GM19438 (cell line): ENCODE measurements around the gene PACRG.

ENCODE experiments used
- ATAC-seq: cut with Tn5 transposase; IDR thresholded peaks from one replicate; pipeline ENCODE4 v1.9.1; 2021; ENCODE audit warnings: low read depth; ENCODE audit not compliant: unreplicated experiment

The PACRG gene

GRCh38 chr6:163339466-163339865 is 611.7 kb downstream of the PACRG start:
- no peak for ATAC-seq

DNA sequence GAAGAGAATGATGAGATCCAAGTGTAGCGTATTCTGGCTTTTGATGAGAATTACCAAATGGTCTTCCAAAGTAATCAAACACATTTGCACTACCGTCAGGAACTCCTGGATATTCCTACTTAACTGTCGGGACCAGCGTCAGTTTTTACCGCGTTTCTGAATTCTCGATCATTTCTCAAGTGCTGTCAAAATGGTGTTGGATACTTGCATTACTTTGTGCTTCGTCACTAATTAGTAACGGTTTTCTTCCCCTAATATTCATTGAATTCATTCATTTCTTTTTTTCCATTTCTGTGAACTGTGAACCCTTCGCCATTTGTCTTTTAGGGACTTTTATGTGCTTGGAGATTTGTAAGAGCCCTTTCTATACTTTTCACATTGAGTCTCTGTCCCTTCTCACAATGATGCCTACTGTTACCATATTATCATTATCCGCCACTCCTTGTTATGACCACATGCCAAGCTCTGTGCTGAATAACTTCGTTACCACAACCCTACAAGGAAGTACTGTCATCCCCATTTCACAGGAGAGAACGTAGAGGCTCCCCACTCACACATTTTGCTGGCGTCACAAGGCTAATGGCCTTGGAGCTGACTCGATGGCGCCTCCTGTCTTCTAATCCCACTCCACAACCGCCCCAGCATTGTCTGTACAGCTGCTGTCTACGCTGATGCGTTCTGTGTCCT is 612.6 kb downstream of the PACRG start:
- no peak for ATAC-seq

GRCh38 chr6:163341224-163342061 is 613.7 kb downstream of the PACRG start:
- no peak for ATAC-seq

- no peak for ATAC-seq
Observed at GRCh38 chr6:163342571-163343539, 615.1 kb downstream of the PACRG start.

- ATAC-seq, result no peak
Observed at GRCh38 chr6:163343609-163344008, 615.8 kb downstream of the PACRG start.

GRCh38 chr6:163344411-163344810 is 616.6 kb downstream of the PACRG start:
- ATAC-seq, result no peak

GRCh38 chr6:163345931-163346330 is 618.2 kb downstream of the PACRG start:
- ATAC-seq, result no peak

DNA sequence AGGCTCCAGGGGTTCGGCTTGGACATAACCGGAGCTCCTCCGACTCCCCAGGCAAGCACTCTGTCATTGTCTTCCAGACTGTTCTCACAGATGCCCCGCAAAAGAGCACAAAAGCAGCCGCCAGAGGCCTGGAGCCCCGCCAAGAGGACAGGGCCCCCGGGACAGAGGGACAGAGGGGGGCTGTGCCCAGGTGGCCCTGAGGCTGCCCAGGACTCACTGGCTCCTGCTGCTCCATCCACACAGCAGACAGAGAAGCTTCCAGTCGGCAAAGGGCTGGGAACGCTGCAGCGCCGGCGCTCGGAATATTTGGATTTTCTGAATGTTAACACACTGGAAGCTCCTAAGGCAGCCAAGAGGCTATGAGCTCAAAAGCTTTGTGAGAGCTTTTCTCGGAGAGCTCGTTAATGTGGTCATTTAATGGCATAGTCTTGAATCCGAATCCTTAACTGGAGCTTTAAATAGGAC is 618.8 kb downstream of the PACRG start:
- ATAC-seq, result no peak

- ATAC-seq, result no peak
Observed at GRCh38 chr6:163347021-163347446, 619.3 kb downstream of the PACRG start.

DNA sequence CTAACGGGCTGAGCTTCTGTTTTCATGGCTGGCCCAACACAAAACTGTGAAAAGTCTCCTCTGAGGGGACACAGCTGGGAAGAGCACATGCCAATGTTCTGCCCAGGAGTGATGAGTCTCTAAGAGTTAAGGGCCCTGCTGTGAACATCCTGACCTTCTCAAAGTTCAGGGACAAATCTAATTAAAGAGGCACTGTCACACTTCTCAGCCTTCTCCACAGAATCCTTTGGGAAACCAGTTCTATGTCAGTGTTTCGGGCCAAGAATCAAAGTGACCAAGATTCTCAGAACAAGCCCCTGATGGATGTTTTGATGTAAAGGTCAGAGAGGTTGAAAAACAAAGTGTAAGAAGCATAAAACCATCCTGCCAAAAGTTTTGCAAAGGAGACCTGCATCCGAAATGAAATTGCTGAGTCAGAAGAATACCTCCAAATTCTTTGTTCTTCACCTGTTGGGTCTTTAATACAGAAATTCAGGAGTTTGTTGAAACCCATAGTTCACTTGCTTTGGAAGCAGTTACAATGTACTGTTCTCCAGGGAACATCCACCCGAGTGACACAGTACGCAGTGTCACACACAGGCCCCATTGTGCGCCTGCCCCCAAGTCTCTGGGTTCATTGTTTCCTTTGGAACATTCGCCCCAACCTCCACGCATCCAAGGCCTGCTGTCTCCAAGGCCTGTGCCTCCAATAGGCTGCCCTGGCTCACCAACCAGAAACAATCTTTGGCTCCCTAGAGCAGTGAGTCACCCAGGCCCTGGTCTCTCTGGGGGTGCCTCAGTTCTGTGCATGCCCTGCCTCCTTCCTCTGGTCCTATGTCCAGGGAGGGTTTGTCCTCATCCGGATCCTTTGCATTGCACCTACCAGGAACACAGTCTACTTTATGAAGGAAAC is 621.3 kb downstream of the PACRG start:
- ATAC-seq, result no peak

DNA sequence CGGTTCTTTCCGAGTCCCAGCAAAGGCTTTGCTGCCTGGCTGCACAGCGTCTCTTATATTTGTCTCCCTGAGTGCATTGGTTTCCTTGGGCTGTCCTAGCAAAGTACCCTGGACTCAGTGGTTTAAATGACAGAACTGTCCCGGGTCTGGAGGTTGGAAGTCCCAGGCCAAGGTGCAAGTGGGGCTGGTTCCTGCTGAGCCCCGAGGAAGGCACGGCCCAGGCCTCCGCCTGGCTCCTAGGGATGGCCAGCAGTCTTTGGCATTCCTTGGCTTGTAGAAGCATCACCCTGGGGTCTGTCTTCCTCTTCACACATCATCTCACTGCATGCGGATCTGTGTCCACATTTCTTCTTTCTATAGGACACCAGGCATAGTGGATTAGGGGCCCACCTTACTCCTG is 621.9 kb downstream of the PACRG start:
- ATAC-seq, result no peak

- ATAC-seq, result no peak
Observed at GRCh38 chr6:163351013-163351412, 623.2 kb downstream of the PACRG start.

DNA sequence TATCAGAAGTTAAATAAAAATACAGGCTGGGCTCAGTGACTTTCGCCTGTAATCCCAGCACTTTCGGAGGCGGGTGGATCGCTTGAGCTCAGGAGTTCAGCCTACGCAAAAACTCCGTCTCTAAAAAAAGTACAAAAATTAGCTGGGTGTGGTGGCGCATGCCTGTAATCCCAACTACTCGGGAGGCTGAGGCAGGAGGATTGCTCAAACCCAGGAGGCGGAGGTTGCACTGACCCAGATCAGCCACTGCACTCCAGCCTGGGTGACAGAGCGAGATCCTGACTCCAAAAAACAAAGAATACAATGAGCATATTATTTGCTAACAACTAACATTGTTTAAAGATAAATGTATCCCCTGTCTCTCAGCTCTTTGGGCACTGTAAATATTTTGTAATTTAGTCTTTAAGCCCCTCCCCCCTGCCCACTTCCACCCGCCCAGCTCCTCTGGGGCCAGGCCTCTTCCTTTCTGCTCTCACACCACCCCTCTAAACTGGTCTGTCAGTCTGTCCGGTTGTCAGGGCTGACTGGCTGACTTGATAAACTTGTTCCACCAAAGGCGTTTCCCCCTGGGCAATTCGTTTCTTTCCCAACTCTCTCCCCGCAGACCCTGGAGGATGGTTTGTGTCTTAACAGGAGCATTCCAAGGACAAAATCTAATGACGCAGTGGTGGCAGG is 624.4 kb downstream of the PACRG start:
- no peak for ATAC-seq

- ATAC-seq, result no peak
Observed at GRCh38 chr6:163352966-163353365, 625.2 kb downstream of the PACRG start.

GRCh38 chr6:163354085-163354484 is 626.3 kb downstream of the PACRG start:
- no peak for ATAC-seq

DNA sequence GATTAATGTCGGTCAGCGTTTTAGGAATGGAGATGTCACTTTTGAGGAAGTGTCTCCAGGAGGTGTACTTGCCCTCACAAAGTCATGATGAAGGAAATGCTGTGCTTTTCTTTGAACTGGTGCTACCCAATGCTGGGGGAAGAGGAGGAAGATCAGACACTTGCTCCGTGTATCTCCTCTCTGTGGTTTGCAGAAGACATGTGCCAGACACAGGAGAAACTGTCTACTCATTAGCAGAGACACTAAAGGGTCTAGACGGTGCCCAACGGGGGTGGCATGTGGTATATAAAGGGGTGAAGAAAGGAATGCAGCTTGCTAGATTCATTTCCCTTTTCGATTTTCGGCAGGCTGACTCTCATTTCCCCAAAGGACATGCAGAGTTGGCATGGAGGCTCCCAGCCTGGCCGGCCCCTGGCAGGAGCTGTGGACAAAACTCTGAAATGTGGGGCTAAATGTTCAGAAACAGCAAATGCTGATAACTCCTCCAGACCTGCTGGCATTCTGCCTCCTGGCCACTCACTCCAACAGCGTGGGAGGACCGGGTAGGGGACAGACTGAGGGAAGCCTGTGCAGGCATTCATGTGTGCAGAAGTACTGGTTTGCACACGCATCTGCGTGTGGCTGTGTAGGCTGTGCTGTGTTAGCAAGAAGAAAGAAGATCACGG is 627.1 kb downstream of the PACRG start:
- no peak for ATAC-seq

- no peak for ATAC-seq
Observed at GRCh38 chr6:163355426-163355991, 627.7 kb downstream of the PACRG start.

DNA sequence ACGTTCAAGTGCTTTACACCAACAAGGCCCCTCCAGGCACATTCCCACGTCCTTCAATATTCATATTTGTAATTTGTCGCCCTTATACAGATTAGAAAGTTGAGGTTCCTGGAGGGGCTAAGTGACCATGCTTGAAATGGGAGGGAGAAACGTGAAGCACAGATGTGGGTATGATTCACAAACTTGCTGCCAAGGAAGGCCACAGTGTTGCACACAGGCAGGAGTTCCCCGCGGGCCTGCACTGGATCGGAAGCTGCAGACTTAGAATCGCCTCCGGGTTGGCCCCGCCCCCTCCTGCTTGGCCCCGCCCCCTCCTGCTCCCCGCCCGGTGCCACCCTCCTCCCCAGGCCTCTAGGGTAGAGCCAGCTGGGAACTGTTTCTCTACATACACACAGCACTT is 628.5 kb downstream of the PACRG start:
- no peak for ATAC-seq
